Measurements from ENCODE around the gene LSM14A. TPM values are rescaled to one million over a fixed set of nuclear protein-coding genes. Genes with fewer than 3 reads are reported as not detected.
"Not testable (repeated sequence)": the region's sequence is repeated elsewhere in the genome, so short reads cannot be mapped to it uniquely, and the experiment has no call there.

The LSM14A gene
- total and polyA plus RNA-seq, 2 of the 8 experiments (the other 6 are each of a cell fraction or from before 2014, with no cell fraction given): 117 to 195 TPM

DNA sequence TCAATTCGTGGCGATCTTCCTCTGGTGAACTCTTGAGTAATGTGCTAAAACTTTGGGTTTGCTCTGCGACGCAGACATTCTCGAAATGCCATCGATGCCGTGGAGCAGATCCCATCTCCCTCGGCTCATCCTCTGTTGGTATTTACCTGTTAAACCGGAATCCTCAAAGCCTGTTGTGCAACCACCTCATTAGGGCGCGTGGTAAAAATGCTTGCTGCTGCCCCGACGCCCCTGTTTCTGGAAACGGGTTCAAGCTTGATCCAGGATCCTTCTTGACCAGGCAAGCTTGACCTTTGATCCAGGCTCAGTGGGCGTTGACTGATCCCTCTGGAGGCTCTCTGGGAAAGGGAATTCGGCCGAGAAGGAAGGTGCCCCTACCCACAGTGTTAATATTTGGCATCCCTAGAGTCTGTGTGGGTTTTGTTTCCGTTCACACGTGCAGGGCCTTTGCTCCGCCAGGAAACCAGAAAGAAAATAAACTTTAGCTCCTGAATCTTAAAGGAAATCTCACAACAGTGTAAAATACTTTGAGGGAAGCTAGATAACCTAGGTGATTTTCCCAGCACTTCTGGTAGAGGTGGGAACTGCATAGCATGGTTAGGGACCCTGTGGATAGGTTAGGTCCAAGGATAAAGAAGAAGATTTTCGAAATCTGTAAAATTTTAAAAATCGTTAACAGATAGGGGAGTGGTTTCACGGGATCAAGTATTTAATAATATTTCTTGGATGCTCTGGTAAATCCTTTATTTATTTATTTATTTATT, 1.1 kb downstream of the LSM14A start (continued):
- TF ChIP-seq SIN3A (conservative IDR thresholded peaks at IDR 0.05 in 1 of 2, IDR thresholded peaks at IDR 0.05 in 1 of 2; ENCODE audit: low read depth in 1 of 2, low read length in 2 of 2) (no peak), RFX5 (IDR thresholded peaks at IDR 0.05; ENCODE audit: borderline replicate concordance, low read depth, low read length) (no peak), NANOG (IDR thresholded peaks at IDR 0.05; ENCODE audit: insufficient read depth, low read depth, low read length, poor library complexity, severe bottlenecking) (no peak), RXRA (IDR thresholded peaks at IDR 0.05; ENCODE audit: insufficient read depth, low read depth, low read length) (no peak), TAF1 (IDR thresholded peaks at IDR 0.05; ENCODE audit: low read depth, low read length) (peak; percentile 69), TBP (IDR thresholded peaks at IDR 0.05; ENCODE audit: low read depth, low read length) (peak; percentile 65), TEAD4 (IDR thresholded peaks at IDR 0.05; ENCODE audit: low read depth, low read length) (no peak; the same call in 1 of the 2 replicates)

DNA sequence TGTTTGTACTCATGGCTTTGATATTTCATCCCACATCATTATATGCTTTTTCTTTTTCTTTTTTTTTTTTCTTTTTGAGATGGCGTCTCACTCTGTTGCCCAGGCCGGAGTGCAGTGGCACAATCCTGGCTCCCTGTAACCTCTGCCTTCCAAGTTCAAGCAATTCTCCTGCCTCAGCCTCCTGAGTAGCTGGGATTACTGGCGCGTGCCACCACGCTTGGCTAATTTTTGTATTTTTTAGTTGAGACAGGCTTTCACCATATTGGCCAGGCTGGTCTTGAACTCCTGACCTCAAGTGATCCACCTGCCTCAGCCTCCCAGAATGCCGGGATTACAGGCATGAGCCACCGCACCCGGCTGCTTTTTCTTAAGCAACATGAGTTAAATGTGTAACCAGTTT, 2.9 kb downstream of the LSM14A start:
- H3K4me1 ChIP-seq (replicated peaks in 1 of 4; ENCODE audit: control insufficient read depth in 3 of 4, insufficient read depth in 4 of 4, low read length in 3 of 4); CTCF ChIA-PET (ENCODE audit: partially characterized antibody); H4K8ac ChIP-seq (ENCODE audit: extremely low read depth, insufficient read depth, low read length); H3K4me2 ChIP-seq (ENCODE audit: insufficient read depth in 1 of 2, low read depth in 2 of 2, low read length in 2 of 2); H3K9ac ChIP-seq (replicated peaks in 1 of 4; ENCODE audit: extremely low read depth in 1 of 4, low read depth in 3 of 4, low read length in 3 of 4); H3K18ac ChIP-seq (ENCODE audit: extremely low read depth, low read length); H3K23ac ChIP-seq (ENCODE audit: insufficient read length); H3K56ac ChIP-seq (replicated peaks; ENCODE audit: insufficient read length, low read depth, low read length); H3K14ac ChIP-seq (ENCODE audit: insufficient read length); H2AFZ ChIP-seq (ENCODE audit: low read length); H3K27ac ChIP-seq (ENCODE audit: low read depth, low read length); H2BK120ac ChIP-seq (replicated peaks; ENCODE audit: low read depth, low read length); H2BK20ac ChIP-seq (ENCODE audit: low read length); H3K27me3 ChIP-seq (replicated peaks in 1 of 4; ENCODE audit: control insufficient read depth in 3 of 4, extremely low read depth in 1 of 4, insufficient read depth in 3 of 4, low read length in 3 of 4); H2BK15ac ChIP-seq (ENCODE audit: low read length); H3K4ac ChIP-seq (replicated peaks; ENCODE audit: insufficient read length, low read depth, low read length); H4K91ac ChIP-seq (replicated peaks; ENCODE audit: insufficient read length, low read length); H4K5ac ChIP-seq (ENCODE audit: insufficient read length, low read depth, low read length); FAIRE-seq; H3K79me1 ChIP-seq (ENCODE audit: low read depth, low read length); H2AK5ac ChIP-seq (ENCODE audit: low read depth, low read length); H2BK5ac ChIP-seq (ENCODE audit: low read depth, low read length); H3K9me3 ChIP-seq (ENCODE audit: insufficient read depth in 2 of 2, low read depth in 1 of 2, low read length in 1 of 2); H2BK12ac ChIP-seq (ENCODE audit: low read depth, low read length): not testable (repeated sequence)
- H3K23me2 ChIP-seq (ENCODE audit: low read depth, low read length): peaks cover 11% of the 10 kb centered on the region
- H4K20me1 ChIP-seq (replicated peaks in 1 of 2; ENCODE audit: control insufficient read depth in 1 of 2, insufficient read depth in 2 of 2, low read length in 2 of 2): peaks cover 16 to 23% of the 10 kb centered on the region in 2 experiments
- peak overlapping the region in 1 of 4 experiments; percentile 94; a peak in 1 of 8 replicates for H3K4me3 ChIP-seq (ENCODE audit: extremely low read depth in 1 of 4, insufficient read depth in 2 of 4, low read depth in 3 of 4, low read length in 4 of 4)
- POLR2A ChIA-PET (ENCODE audit: partially characterized antibody): interaction anchor here (0.7 to 1.6 kb wide), 2 partner anchors 14 to 16 kb away, joined by 3 to 4 read pairs; no protein-coding TSS in a partner anchor
- DNase-seq (ENCODE audit: low read depth in 1 of 2, low spot score in 2 of 2): peak in 1 of 2 experiments; percentile 32
- peaks cover 26 to 74% of the 10 kb centered on the region in 2 experiments for H3K79me2 ChIP-seq (ENCODE audit: control insufficient read depth in 1 of 2, insufficient read depth in 2 of 2, low read length in 2 of 2)
- H3K36me3 ChIP-seq (ENCODE audit: control insufficient read depth in 2 of 4, insufficient read depth in 4 of 4, low read length in 3 of 4): peaks cover 0 to 12% (median 0%) of the 10 kb centered on the region in 4 experiments; a peak in 2 of 8 replicates
- 77% methylated on average over 8 of the region's 8 CpGs; no CpG with 5 or more reads in 1 of the 2 experiments for WGBS, 2 experiments (ENCODE audit: extremely low coverage in 1 of 2, insufficient coverage in 1 of 2, insufficient read length in 1 of 2, insufficient replicate concordance in 2 of 2, low coverage in 1 of 2, low lambda C conversion rate in 2 of 2, missing lambda C conversion rate in 1 of 2)
